Measurements from ENCODE around the gene GOLGA5.

Gene GOLGA5

DNA sequence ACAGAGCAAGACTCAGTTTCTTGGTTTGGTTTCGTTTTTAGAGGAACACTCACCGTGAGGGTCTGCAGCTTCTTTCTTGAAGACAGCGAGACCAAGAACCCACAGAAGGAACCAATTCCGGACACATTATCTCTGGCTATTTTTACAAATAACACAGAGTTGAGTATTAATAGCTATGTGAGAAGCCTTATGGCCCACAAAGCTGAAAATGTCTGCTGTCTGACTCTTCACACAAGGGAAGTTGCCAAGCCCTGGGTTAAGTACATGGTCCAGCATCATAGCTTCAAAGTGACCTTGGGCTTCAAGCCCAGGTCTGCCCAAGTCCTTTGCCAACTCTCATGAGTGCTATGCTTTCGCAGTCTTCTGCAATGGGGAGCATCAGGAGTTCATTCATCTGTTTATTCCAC, 43.1 kb upstream of the GOLGA5 start:
- H3K36me3 ChIP-seq (ENCODE audit: insufficient read depth) = no peaks in the 10 kb centered on the region
- H3K4me2 ChIP-seq = no peak overlapping the region
- TF ChIP-seq, protein P1, sequence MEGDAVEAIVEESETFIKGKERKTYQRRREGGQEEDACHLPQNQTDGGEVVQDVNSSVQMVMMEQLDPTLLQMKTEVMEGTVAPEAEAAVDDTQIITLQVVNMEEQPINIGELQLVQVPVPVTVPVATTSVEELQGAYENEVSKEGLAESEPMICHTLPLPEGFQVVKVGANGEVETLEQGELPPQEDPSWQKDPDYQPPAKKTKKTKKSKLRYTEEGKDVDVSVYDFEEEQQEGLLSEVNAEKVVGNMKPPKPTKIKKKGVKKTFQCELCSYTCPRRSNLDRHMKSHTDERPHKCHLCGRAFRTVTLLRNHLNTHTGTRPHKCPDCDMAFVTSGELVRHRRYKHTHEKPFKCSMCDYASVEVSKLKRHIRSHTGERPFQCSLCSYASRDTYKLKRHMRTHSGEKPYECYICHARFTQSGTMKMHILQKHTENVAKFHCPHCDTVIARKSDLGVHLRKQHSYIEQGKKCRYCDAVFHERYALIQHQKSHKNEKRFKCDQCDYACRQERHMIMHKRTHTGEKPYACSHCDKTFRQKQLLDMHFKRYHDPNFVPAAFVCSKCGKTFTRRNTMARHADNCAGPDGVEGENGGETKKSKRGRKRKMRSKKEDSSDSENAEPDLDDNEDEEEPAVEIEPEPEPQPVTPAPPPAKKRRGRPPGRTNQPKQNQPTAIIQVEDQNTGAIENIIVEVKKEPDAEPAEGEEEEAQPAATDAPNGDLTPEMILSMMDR (conservative IDR thresholded peaks at IDR 0.05; ENCODE audit: low read depth, low read length) = no peak
- 0 out of 2 replicates have a peak, but pooled peaks cover 1% of the 10 kb centered on the region for H3K79me2 ChIP-seq (ENCODE audit: insufficient read depth, low read depth)
- peaks cover 26% of the 10 kb centered on the region for H3K4me1 ChIP-seq (ENCODE audit: low read depth, poor library complexity, severe bottlenecking)
- no peak overlapping the region for H3K4me3 ChIP-seq (IDR thresholded peaks at IDR 0.05; ENCODE audit: insufficient read depth, low read depth, low read length)
- H3K27ac ChIP-seq = no peak overlapping the region
- H3K27me3 ChIP-seq (ENCODE audit: insufficient read depth, low read depth) = no peaks in the 10 kb centered on the region
- no peaks in the 10 kb centered on the region for H4K20me1 ChIP-seq (ENCODE audit: insufficient read depth)
- no peak overlapping the region for H3K9ac ChIP-seq
- H2AFZ ChIP-seq (ENCODE audit: low read depth) = no peak overlapping the region

DNA sequence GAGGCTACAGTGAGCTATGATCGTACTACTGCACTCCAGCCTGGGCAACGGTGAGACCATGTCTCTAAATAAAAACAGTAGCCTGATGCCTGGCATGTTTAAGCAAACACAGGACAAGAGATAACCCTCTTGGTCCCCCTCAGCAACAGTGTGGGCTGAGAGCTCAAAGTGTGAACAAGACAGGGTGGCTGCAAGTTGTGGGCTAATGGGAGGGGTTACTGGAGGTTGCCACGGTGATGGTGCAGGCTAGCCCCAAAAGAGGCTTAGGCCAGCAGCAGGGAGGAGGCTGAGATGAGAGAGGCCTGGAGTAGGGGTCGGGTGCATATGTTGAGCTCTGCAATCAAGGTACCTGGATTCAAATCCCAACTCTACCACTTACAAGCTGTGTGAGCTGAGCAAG, 42.3 kb upstream of the GOLGA5 start:
- TF ChIP-seq, protein P1 (conservative IDR thresholded peaks at IDR 0.05; ENCODE audit: low read depth, low read length) = no peak
- Histone ChIP-seq H2AFZ (ENCODE audit: low read depth) (no peak overlapping the region), H3K79me2 (ENCODE audit: insufficient read depth, low read depth) (no peaks in the 10 kb centered on the region), H3K4me3 (IDR thresholded peaks at IDR 0.05; ENCODE audit: insufficient read depth, low read depth, low read length) (no peak overlapping the region), H3K4me1 (ENCODE audit: low read depth, poor library complexity, severe bottlenecking) (peaks cover 30% of the 10 kb centered on the region), H3K4me2 (no peak overlapping the region), H4K20me1 (ENCODE audit: insufficient read depth) (no peaks in the 10 kb centered on the region), H3K36me3 (ENCODE audit: insufficient read depth) (no peaks in the 10 kb centered on the region), H3K27me3 (ENCODE audit: insufficient read depth, low read depth) (no peaks in the 10 kb centered on the region), H3K27ac (no peak overlapping the region), H3K9ac (no peak overlapping the region)

DNA sequence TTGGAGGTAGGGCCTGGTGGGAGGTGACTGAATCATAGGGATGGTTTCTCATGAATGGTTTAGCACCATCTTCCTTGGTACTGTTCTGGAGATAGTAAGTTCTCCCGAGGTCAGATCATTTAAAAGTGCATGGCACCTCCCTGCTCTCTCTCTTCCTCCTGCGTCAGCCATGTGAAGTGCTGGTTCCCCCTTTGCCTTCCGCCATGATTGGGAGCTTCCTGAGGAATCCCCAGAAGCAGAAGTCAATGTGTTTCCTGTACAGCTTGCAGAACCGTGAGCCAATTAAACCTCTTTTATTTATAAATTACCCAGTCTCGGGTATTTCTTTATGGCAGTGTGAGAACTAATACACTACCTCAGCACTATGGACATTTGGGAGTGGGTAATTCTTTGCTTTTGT, 40.9 kb upstream of the GOLGA5 start:
- Histone ChIP-seq H3K27ac (no peak overlapping the region), H3K4me2 (no peak overlapping the region), H3K4me3 (IDR thresholded peaks at IDR 0.05; ENCODE audit: insufficient read depth, low read depth, low read length) (no peak overlapping the region), H4K20me1 (ENCODE audit: insufficient read depth) (no peaks in the 10 kb centered on the region), H3K4me1 (ENCODE audit: low read depth, poor library complexity, severe bottlenecking) (peaks cover 31% of the 10 kb centered on the region), H2AFZ (ENCODE audit: low read depth) (no peak overlapping the region), H3K36me3 (ENCODE audit: insufficient read depth) (no peaks in the 10 kb centered on the region), H3K9ac (no peak overlapping the region), H3K27me3 (ENCODE audit: insufficient read depth, low read depth) (no peaks in the 10 kb centered on the region), H3K79me2 (ENCODE audit: insufficient read depth, low read depth) (no peaks in the 10 kb centered on the region)
- TF ChIP-seq, protein P1 (conservative IDR thresholded peaks at IDR 0.05; ENCODE audit: low read depth, low read length) = no peak

DNA sequence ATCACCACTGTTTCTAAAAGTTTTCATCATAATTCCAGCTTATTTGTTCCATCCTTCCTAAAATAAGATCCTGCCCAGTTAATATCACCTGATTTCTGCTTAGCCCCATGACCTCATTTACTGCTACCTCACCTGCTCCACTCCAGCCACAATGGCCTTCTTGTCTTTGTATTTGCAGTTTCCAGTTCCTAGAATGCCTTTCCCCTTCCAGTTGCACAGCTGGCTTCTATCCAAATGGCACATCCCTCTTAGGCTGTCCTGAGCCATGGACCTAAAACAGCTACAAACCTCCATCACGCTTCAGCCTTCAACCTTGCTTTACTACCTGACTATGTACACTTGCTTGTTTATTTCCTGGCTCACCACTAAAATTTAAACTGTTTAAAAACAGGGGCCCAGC, 39.1 kb upstream of the GOLGA5 start:
- Histone ChIP-seq H3K27me3 (ENCODE audit: insufficient read depth, low read depth) (no peaks in the 10 kb centered on the region), H3K27ac (no peak overlapping the region), H3K79me2 (ENCODE audit: insufficient read depth, low read depth) (no peaks in the 10 kb centered on the region), H3K9ac (no peak overlapping the region), H2AFZ (ENCODE audit: low read depth) (peak overlapping the region; percentile 41; the same call in 1 of the 2 replicates), H3K4me1 (ENCODE audit: low read depth, poor library complexity, severe bottlenecking) (peaks cover 42% of the 10 kb centered on the region), H3K36me3 (ENCODE audit: insufficient read depth) (no peaks in the 10 kb centered on the region), H3K4me2 (peak overlapping the region; percentile 2; the same call in 1 of the 2 replicates), H3K4me3 (IDR thresholded peaks at IDR 0.05; ENCODE audit: insufficient read depth, low read depth, low read length) (no peak overlapping the region), H4K20me1 (ENCODE audit: insufficient read depth) (no peaks in the 10 kb centered on the region)
- TF ChIP-seq, protein P1 (conservative IDR thresholded peaks at IDR 0.05; ENCODE audit: low read depth, low read length) = no peak
